Measurements from ENCODE around the gene CA10.

DNA sequence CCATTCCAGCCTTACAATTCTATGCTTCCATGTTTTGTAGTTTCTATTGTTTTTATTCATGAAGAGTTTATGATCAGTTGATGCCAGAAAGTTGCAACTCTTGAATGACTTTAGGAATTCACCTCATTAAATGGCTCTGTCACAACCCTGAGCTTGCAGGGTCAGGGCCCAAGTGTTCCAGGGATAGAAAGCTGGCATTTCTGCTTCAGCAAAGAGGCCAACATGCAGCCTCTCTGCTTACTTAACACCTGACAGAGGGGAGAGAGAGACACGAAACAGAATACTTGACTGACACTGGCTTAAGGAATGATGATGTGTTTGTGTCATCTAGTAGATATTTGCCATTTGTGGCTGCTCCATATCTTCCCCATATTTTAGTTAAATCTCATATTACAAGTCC, 328.1 kb downstream of the CA10 start:
- TF ChIP-seq, protein P1, sequence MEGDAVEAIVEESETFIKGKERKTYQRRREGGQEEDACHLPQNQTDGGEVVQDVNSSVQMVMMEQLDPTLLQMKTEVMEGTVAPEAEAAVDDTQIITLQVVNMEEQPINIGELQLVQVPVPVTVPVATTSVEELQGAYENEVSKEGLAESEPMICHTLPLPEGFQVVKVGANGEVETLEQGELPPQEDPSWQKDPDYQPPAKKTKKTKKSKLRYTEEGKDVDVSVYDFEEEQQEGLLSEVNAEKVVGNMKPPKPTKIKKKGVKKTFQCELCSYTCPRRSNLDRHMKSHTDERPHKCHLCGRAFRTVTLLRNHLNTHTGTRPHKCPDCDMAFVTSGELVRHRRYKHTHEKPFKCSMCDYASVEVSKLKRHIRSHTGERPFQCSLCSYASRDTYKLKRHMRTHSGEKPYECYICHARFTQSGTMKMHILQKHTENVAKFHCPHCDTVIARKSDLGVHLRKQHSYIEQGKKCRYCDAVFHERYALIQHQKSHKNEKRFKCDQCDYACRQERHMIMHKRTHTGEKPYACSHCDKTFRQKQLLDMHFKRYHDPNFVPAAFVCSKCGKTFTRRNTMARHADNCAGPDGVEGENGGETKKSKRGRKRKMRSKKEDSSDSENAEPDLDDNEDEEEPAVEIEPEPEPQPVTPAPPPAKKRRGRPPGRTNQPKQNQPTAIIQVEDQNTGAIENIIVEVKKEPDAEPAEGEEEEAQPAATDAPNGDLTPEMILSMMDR (conservative IDR thresholded peaks at IDR 0.05; ENCODE audit: low read depth in 2 of 2), result no peak
- TF ChIP-seq EZH2 (IDR thresholded peaks at IDR 0.05; ENCODE audit: low read depth, unreplicated experiment), result no peak
- no peak for TF ChIP-seq STAT1 (IDR thresholded peaks at IDR 0.05; ENCODE audit: unreplicated experiment)
- TF ChIP-seq, protein P2, sequence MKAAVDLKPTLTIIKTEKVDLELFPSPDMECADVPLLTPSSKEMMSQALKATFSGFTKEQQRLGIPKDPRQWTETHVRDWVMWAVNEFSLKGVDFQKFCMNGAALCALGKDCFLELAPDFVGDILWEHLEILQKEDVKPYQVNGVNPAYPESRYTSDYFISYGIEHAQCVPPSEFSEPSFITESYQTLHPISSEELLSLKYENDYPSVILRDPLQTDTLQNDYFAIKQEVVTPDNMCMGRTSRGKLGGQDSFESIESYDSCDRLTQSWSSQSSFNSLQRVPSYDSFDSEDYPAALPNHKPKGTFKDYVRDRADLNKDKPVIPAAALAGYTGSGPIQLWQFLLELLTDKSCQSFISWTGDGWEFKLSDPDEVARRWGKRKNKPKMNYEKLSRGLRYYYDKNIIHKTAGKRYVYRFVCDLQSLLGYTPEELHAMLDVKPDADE (IDR thresholded peaks at IDR 0.05), result no peak
- TF ChIP-seq EZH2phosphoT487 (IDR thresholded peaks at IDR 0.05; ENCODE audit: unreplicated experiment), result no peak
- no peak for TF ChIP-seq POLR2AphosphoS5 (IDR thresholded peaks at IDR 0.05; ENCODE audit: low read depth)
- TF ChIP-seq, protein P3, sequence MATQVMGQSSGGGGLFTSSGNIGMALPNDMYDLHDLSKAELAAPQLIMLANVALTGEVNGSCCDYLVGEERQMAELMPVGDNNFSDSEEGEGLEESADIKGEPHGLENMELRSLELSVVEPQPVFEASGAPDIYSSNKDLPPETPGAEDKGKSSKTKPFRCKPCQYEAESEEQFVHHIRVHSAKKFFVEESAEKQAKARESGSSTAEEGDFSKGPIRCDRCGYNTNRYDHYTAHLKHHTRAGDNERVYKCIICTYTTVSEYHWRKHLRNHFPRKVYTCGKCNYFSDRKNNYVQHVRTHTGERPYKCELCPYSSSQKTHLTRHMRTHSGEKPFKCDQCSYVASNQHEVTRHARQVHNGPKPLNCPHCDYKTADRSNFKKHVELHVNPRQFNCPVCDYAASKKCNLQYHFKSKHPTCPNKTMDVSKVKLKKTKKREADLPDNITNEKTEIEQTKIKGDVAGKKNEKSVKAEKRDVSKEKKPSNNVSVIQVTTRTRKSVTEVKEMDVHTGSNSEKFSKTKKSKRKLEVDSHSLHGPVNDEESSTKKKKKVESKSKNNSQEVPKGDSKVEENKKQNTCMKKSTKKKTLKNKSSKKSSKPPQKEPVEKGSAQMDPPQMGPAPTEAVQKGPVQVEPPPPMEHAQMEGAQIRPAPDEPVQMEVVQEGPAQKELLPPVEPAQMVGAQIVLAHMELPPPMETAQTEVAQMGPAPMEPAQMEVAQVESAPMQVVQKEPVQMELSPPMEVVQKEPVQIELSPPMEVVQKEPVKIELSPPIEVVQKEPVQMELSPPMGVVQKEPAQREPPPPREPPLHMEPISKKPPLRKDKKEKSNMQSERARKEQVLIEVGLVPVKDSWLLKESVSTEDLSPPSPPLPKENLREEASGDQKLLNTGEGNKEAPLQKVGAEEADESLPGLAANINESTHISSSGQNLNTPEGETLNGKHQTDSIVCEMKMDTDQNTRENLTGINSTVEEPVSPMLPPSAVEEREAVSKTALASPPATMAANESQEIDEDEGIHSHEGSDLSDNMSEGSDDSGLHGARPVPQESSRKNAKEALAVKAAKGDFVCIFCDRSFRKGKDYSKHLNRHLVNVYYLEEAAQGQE (IDR thresholded peaks at IDR 0.05; ENCODE audit: unreplicated experiment), result no peak
- TF ChIP-seq JUNB (IDR thresholded peaks at IDR 0.05; ENCODE audit: unreplicated experiment), result no peak
- no peak for TF ChIP-seq CREB1 (CRISPR knock-in tag; IDR thresholded peaks at IDR 0.05; ENCODE audit: low read depth)

Data from GM23338 (cell line).